HG03196 (cell line): ENCODE results near the gene SLC9C2.
"Not testable (repeated sequence)": the region's sequence is repeated elsewhere in the genome, so short reads cannot be mapped to it uniquely, and the experiment has no call there.

Source experiments
- ATAC-seq: cut with Tn5 transposase; IDR thresholded peaks from one replicate; pipeline ENCODE4 v1.9.1; 2021; ENCODE audit not compliant: unreplicated experiment

SLC9C2 gene

GRCh38 chr1:173462666-173463065, 140.2 kb downstream of the SLC9C2 start:
- ATAC-seq, result not testable (repeated sequence)

- no peak for ATAC-seq
These were observed 143.0 kb downstream of the SLC9C2 start for GRCh38 chr1:173459885-173460284.

GRCh38 chr1:173454966-173455524, 147.8 kb downstream of the SLC9C2 start:
- ATAC-seq, result no peak

- no peak for ATAC-seq
These were observed 148.9 kb downstream of the SLC9C2 start for GRCh38 chr1:173453982-173454381.

GRCh38 chr1:173451981-173452380, 150.9 kb downstream of the SLC9C2 start:
- no peak for ATAC-seq
